Smooth muscle cell of the brain vasculature (primary cell): ENCODE results near the gene OR13F1.
"Not testable (repeated sequence)": the region's sequence is repeated elsewhere in the genome, so short reads cannot be mapped to it uniquely, and the experiment has no call there.

Experiments used
- DNase-seq: peaks from one replicate; pipeline ENCODE4 v3.0.0-alpha.2; 2012; ENCODE audit warnings: low read depth, low spot score

OR13F1 gene, protein sequence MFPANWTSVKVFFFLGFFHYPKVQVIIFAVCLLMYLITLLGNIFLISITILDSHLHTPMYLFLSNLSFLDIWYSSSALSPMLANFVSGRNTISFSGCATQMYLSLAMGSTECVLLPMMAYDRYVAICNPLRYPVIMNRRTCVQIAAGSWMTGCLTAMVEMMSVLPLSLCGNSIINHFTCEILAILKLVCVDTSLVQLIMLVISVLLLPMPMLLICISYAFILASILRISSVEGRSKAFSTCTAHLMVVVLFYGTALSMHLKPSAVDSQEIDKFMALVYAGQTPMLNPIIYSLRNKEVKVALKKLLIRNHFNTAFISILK

DNA sequence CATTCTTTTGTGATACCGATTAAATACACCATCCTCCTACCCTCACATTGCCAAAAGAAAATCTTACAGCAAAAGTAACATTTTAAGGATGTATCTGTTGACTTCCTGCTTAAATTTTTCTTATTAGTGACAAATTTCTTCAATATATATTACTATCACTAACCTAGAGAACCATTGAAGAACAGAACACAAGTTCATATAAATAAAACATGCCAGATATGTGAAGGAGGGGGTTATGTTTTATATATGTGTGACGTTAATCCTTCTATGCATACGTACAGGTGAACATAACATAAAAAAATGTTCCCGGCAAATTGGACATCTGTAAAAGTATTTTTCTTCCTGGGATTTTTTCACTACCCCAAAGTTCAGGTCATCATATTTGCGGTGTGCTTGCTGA lies at the start of gene OR13F1:
Gene OR13F1, plus strand, starts transcription at position 301 of the 400 bp plus-strand sequence. Its CDS starts 0 bp downstream, at position 301.
- DNase-seq: no peak

DNA sequence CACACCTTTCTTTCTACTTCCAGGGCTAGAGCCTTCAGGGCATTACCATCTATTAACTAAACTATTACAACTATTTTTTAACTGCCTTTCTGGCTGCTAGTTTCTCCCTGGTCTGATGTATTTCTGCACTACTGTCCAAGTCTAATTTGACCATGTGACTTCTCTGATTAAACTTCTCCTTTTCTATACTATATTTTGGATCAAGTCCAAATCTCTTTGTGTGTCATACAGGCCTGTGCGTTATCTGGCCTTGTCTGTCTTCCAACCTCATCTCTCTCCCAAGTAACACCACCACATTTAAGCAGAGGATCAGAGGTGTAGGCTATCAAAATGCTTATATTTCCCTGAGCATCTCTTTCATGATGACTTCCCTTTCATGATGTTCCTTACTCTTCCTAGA lies 47.2 kb upstream of the OR13F1 start:
- DNase-seq: no peak

DNA sequence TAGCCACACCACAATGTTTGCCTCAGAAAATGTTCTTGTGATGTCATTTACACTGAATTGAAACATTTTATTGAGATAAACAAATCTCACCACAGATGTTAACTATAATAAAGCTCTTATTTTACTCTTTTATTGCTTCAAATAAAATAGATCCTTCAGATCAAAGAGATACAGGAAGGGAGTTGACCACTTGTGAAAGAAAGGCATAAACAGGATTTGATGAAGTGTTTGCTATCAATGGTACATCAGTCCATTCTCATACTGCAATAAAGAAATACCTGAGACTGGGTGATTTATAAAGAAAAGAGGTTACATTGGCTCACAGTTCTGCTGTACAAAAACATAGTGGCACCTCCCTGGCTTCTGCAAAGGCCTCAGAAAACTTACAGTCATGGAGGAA lies 40.2 kb upstream of the OR13F1 start:
- DNase-seq: no peak

DNA sequence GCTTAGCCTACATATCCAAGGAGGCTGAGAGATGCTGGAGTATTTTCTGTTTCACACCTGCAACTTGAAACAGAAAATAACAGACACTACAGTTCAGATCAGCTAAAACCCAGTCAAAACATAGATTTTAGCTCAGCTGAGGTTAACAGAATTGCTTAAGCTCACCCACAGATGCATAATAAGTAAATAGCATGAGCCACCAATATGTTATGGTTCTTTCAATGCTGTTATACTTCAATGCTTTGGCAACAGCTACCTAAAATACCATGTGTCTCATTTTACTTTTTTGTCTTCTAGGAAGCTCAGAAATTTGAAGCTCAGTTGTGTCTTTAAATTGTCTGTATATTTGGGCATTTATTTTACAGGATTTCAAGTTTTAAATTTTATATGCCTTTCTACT lies 35.8 kb upstream of the OR13F1 start:
- DNase-seq: no peak

DNA sequence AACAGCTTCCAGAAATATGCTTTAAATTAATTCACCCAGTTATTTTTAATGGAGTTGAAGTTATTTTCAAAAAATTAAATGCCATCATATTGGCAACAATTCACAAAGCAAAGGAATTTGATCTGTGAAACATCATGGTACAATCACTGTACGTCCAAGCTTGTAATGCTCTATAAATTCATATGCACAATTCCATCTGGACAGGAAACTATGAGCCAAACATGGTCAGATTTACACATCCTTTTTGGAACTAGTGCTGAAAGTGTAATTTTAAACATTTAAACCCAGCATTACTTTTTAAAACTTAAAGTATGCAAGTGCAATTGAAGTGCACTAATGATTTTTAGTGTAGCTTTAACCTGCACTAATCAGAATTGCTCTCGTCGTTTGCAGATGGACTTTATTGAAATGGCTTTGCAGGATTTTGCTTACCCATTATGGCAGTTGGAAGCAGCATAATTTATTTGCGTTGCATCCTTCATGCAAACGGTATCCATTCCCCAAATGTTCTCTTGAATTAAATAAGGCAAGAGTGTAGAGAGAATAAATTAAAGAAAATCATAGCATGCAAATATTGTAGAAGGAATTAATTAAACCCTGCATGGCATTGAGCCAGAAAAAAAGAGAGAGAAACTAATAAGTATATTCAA lies 21.0 kb upstream of the OR13F1 start:
- no peak for DNase-seq

DNA sequence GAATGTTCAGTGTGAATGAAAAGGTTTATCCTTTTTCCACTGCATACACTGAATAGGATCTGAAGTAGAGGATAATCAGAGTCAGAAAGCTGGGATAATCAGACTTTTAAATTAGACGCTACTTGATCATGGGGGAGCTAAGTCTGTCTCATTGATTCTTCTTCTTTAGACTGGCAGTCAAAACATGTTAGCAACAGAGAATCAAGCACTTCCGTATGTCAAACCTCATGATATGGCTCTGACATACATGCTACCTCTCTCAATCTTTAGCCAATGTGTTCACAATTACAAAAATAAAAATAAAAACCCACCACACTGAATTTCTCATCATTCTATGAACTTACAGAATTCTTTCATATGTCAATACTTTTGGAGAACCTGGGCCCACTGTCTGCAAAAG lies 19.0 kb upstream of the OR13F1 start:
- no peak for DNase-seq

DNA sequence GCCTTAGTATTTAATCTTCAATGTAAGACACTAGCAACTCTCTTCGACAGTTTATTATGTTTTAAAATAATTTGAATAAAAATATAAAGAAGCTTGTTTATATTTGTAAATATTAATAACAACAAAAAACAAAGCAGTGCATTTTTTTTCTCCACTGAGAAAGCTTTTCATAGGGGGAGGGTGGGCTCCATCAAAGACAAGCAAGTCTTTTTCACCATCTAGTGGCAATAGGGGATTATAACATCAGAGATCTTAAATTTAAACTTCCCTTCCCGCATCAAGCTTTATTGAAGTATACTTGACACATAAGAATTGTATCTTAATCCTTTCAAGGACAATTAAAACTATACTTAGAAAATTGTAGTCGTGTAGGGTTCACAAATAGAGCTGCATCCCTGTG lies 9.3 kb upstream of the OR13F1 start:
- no peak for DNase-seq

DNA sequence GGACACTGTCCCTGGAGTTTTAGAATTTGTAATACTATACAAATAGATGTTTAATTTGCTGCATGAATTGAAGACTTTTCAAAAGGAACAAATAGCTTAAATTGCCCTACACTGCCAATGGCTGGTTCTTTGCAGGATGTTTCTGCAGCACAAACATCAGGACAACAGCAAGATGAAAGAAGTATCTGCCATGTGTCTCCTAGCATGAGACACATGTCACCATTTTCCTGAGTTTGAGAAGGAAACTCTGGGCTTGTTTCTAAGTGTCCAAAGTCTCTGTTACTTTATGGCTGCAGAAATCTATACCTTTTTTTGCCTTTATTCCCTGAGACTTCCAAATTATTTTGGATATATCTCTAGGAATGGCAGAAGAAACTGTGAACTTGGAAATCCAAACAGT lies 623 bp upstream of the OR13F1 start:
- no peak for DNase-seq

DNA sequence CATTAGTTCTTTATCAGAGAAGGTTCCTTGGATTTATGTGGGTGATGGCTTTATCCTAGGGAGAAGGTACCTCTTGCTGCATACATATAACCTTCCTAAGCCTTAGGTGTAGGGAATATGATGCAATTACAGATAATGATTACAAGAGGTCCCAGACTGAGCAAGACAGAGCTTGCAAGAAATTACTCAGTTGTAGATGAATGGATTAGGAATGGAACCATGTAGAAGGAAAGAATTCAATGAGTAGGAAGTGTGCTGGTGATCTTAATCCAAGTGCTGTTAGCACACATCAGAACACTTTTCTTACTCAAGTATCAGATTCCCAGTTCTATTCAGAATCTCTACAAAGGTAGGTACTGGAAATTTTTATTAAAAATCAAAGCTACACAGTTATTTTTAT lies 2.5 kb downstream of the OR13F1 start:
- no peak for DNase-seq

DNA sequence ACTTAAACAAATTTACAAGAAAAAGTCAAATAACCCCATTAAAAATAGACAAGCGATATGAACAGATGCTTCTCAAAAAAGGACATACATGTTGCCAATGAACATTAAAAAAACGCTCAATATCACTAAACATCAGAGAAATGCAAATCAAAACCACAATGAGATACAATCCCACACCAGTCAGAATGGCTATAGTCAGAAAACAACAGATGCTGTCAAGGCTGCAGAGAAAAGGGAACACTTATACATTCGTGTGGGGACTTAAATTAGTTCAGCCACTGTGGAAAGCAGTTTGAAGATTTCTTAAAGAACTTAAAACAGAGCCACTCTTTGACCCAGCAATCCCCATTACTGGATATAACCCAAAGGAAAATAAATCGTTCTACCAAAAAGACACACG lies 10.8 kb downstream of the OR13F1 start:
- DNase-seq: no peak

DNA sequence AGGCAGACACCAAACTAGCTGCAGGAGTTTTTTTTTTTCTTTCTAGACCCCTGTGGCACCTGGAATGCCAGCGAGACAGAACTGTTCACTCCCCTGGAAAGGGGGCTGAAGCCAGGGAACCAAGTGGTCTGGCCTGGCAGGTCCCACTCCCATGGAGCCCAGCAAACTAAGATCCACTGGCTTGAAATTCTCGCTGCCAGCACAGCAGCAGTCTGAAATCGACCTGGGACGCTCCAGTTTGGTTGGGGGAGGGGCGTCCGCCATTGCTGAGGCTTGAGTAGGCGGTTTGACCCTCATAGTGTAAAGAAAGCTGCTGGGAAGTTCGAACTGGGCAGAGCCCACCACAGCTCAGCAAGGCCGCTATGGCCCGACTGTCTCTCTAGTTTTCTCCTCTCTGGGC lies 16.2 kb downstream of the OR13F1 start:
- DNase-seq: not testable (repeated sequence)

DNA sequence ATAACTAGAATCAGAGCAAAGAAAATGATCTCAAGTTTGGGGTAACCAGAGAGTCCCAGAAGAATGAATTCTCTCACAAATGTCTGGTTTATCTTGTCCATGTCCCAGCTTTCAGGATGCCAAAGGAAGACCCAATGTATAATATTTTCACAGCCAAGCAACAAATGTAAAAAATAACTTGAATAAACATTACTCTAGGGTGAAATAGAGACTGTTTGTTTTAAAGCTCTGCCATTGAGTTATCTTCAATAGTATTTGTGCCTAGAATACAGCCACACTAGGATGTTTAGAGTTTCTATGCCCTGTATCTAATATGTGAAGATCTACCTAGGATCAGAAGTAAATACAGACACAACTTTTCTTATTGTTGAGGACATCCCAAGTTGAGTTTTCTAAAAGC lies 23.0 kb downstream of the OR13F1 start, which contains the start of gene OR13C4:
Gene OR13C4, minus strand, starts transcription at position 101 of the 400 bp plus-strand sequence. Its CDS starts 0 bp downstream, at position 101.
- no peak for DNase-seq

DNA sequence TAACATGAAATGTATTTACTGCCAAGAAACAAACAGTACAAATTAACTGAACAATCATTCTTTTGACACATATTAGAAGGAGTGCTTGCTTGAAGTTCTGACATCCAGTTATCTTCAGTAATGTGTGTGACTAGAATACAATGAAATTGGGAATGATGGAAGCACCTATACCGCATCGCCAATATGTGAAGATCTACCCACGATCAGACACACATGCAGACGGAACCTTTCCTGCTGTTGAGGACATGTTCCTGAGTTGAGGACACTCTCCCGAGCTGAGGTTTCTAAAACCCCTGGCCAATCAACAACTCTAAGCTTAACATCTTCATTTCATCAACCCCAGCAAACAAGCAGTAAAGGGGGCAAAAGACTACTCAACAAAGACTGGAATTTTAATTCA lies 32.7 kb downstream of the OR13F1 start, which contains the start of gene OR13C3:
Gene OR13C3, minus strand, starts transcription at position 101 of the 400 bp plus-strand sequence. CDS start 133 bp downstream, outside the sequence.
- no peak for DNase-seq

DNA sequence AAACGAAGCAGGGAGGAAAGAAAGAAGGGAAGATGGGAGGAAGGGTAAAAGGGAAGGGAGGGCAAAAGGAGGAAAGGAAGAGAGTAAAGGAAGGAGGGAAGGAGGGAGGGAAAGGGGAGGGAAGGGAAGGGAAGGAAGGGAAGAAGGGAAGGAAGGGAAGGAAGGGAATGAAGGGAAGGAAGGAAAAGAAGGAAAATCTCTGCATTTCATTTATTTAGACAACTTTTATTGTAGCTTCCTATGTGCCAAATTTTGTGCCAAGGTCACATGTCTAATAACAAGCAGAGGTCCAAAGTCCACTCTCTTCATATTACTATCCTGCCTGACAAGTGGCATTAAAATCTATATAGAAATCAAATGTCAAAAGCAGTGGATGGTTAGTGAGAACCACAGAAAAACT lies 35.2 kb downstream of the OR13F1 start:
- DNase-seq: no peak

DNA sequence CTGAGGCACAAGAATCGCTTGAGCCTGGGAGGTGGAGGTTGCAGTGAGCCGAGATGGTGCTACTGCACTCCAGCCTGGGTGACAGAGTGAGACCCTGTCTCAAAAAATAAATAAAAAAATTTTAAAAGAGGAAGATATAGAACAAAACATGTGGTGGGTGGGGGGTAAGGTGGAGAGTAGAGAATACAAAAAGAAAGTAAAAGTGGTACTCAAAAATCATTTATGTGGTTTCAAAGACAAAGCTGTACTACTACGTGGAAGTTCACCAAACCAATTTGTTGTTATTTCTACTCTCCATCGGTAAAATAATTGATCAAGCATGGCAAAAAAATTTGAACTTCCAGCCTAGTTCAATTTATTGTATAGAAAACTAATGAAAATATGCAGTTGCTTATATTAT lies 40.6 kb downstream of the OR13F1 start:
- no peak for DNase-seq

DNA sequence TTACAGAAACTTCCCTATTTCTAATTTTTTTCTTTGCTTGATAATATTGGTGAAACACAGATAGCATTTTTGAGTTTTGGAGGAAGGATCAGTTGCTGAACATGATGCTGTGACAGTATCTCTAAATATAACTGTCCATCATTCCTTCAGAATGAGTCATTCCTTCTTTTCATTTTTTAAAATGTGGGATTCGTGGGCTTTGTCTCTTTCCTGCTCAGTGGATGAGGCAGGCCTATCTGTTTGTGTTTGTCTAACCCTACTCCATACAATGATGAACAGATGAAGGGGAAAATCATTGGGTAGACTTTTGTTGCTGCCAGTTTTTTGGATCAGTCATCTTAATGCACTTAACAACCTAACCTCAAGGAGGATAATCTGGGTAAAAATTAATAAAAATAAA lies 49.2 kb downstream of the OR13F1 start:
- no peak for DNase-seq
